DLD1 (cell line): ENCODE results near the gene RAB11FIP4.

Experiments used
- in situ Hi-C: cut with HindIII; loops from 2 replicates; pipeline ENCODE4 v1.10.0; 2017; ENCODE audit warnings: low sequenced_read_pairs

RAB11FIP4 gene

DNA sequence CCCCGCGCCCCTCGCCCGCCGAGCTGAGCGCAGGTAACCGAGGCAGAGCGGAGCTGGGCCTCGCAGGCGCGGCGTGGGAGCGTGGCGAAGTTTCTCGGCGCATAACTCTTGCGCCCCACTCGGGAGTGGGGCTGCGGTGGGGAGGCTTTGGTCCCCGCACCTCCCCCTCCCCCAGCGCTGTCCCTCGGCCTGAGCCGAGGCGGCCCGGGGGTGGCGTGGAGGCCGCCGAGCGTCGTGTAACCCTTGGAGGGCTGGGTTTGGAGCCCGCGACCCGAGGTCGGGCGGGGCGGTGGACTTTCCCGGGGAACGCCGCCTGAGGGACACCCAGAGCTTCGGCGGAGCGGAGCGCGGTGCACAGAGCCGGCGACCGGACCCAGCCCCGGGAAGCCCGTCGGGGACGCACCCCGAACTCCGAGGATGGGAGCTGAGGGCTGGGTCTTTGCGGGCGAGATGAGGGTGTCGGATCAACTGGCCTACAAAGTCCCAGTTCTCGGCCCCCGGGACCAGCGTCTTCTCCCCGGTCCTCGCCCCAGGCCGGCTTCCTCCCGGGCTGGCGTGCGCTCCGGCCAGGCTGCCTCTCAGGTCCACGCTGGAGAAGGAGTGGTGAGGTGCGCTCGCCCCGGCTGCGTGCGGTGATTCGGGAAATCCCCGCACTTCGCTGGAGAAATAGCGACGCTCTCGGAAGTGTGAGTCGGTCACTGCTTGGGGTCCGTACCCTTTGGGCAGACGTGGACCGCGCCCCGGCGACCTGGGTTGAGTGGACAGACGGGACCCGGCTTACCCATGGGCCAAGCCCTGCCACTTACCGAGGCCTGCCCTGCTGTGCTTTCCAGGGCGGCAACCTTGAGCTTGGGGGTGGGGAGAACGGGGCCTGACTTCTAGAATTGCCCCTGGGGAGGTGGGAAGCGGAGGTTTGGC, 168.4 kb downstream of the RAB11FIP4 start:
- in situ Hi-C loops, result no loop called here

GRCh38 chr17:31560616-31561235, 169.3 kb downstream of the RAB11FIP4 start:
- in situ Hi-C loops, result no loop called here

DNA sequence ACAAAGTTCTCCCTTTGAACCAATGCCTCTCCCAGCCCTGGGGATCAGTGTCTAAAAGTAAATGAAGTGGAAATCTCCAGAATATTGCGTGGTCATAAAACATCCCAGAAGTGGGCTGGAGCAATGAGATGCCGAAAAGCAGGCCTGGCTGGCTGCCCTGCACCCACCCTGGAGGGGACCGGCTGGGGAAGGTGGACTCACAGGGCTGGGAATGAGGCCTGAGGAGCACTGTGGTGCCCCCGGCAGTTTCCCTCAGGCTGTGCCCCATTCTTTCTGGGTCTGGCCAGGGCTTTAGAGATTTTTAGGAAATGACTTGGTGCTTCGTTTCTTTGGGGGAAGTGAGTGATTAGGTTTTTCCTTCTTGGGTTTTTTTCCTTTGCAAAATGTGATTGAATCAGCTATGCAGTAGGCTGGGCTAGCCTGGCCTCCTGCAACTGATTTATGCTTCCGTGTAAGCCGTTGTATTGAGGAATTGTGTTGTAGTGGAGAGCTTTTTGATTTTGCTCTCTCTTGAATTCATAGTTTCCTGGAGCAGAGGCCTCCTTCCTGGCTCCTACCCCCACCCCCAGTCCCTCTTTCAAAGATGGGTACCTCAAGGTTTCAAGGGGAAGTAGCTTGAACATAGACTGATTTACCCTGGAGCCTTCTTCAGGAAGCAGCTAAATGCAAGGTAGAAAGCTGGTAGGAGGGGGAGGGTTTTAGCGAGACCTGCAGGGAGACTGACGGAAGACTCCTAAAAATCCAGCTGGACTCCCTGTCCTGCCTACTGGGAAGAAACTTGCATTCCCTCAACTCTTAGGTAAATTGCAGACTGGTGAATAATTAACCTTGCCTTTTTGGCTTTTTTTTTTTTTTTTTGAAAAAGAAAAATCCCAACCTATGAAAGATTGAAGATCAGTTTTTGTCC, 170.2 kb downstream of the RAB11FIP4 start:
- in situ Hi-C loops, result no loop called here

- in situ Hi-C loops, result no loop called here
Observed at GRCh38 chr17:31562376-31562840, 170.9 kb downstream of the RAB11FIP4 start.

- in situ Hi-C loops, result no loop called here
Observed at GRCh38 chr17:31564291-31564690, 172.8 kb downstream of the RAB11FIP4 start.

DNA sequence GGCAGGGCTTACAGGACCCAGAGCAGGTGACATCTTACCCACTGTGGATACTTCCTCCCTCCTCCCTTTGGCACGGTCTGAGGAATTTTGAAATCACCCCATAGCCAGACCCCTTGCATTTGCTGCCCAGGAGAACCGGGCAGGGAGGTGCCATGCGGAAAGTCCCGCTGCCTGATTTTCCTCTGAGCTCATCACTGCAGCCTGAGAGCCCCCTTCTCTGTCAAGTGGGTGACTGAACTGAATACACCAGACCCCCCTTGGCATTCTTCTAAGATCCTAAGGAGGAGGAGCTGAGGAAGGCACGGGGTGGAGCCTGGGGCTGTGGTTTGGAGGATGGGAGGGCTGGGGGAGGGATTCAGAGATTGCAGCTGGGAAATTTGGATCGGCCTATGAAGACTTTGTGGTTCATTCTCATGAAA, 173.4 kb downstream of the RAB11FIP4 start:
- in situ Hi-C loops, result no loop called here

GRCh38 chr17:31565652-31566051, 174.2 kb downstream of the RAB11FIP4 start:
- in situ Hi-C loops, result no loop called here

- in situ Hi-C loops, result no loop called here
Observed at GRCh38 chr17:31566247-31566991, 174.9 kb downstream of the RAB11FIP4 start.

DNA sequence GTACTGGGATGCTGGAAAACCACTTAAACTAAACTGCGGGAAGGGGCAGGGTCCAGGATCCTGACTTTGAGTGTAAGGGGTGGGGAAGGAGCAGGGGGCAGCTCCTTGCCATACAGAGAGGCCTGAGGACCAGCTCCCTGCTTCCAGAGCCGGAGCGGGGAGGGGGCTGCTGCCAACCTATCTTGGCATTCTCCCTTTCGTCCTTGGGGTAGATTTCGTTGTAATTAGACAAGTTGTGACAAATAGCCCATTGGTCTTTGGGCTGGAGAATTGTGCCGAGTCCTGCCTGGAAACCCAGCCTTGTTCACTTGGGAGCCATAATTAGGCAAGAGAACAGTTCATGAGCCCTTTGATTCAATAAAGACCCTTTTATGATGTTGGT, 175.5 kb downstream of the RAB11FIP4 start:
- in situ Hi-C loops, result no loop called here

DNA sequence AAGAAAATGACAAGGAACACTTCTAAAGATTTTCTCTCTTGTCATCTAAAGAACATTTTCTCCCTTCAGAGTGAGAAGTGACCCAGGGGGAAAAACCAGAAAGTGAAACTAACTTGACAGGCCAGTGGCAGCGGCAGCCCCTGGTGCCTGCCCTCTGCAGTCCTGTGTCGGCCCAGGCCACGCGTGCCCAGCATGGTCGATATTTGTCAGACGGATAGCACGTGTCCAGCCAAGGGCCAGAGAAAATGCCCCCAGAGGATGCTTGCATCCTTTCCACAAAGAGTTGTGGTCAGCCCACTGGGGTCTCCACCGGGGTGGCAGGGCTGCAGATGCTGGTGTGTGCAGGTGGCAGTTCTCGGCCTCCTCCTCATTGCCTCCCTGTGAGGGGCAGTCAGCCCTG, 176.6 kb downstream of the RAB11FIP4 start:
- in situ Hi-C loops, result no loop called here

- in situ Hi-C loops, result no loop called here
Observed at GRCh38 chr17:31568539-31568938, 177.1 kb downstream of the RAB11FIP4 start.

- in situ Hi-C loops, result no loop called here
Observed at GRCh38 chr17:31570231-31570630, 178.8 kb downstream of the RAB11FIP4 start.

DNA sequence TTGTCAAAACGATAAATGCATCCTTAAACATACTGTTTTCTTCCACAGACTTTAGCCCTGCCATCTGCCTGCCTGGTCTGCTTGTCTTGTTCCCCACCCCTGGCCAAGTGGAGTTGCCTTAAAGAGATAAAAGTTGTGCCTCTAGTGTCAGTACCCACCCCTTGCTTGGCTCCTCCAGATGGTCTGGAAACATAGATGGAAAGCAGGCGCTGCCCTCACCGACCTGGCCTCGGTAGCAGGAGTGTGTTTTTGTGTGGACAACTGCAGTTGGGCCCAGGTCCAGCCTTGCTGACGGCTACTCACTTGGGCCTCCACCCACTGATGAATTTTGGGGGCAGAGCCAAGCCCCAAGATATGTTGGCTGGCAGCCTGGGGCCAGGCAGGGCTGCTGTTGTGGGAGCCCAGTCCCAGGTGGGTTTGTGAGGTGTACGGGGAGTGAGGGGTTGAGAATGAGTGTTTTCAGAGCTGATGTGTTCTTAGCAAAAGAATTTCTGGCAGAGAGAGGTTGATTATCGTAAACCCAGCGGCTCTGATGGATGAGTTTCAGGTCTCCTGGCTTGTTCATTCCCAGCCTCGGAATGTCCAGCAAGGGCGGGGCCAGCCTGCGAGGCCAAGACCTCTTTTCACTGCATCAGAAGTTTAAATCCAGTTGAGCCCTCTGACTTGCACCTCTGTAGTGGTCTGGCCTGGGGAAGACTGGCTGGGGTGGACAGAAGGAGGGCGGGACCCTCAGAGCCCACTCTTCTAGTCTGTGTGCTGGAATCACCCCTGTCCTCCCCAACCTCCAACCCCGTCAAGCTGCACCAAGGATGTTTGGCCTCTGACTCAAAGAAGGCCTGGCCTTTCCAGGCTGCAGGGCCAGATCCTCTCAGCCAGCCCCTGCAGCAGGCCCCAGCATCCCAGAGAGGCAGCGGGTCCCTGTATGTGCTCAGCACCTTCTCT, 179.7 kb downstream of the RAB11FIP4 start:
- in situ Hi-C loops, result no loop called here

DNA sequence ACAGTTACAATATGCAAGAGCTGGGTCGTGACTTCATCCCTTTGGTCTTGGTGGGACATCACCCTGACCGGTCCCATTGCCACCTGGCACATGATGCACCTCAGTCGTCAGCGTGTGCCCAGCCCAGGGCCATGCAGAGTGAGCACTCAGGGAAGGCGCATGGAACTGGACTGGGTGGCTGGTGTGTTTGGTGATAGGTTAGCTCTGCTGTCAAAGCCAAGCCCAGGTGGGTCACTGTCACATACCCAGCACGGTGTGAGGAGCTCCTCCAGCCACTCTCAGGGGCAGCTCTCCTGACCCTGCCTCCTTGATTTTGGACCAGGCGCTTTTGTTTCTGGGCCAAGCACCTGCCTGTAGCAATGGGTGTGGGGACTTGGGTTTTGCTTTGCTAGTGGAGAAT, 180.9 kb downstream of the RAB11FIP4 start:
- in situ Hi-C loops, result no loop called here

DNA sequence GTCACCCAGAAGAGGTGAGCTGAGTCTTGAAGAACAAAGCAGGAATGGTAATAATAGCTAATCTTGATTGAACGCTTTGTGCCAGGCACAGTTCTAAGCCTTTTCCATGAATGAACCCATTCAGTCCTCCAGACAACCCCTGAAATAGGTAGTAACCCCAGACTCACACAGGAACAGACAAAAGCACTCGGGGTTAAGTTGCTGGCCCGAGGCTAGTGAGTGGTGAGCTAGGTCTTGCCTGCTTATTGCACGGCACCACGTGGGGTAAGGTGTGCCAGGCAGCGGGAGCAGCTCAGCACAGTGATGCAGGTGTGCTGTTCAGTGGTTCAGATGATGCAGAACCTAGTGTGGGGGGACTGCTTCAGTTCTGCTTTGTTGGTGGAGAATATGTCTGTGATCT, 181.6 kb downstream of the RAB11FIP4 start:
- in situ Hi-C loops, result no loop called here

- in situ Hi-C loops, result no loop called here
Observed at GRCh38 chr17:31573861-31574260, 182.4 kb downstream of the RAB11FIP4 start.

DNA sequence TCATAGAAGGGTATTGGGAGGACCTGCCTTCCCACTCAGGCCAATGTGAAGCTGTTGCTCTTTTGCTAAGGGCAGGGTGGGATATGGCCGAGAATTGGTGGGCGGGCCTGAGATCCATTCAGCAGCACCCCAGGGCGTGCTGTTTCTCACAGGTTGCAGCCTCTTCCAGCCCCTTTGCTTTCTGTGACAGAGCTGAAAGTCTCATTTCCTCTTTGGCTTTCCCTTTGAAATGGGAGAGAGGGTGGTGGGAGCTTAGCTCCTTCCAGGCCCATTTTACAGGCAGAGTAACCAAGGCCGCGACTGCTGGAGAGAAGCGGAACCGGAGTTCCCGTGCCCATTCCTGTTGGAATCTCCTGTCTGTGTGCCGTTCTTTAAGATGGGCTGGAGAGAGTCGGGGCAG, 183.0 kb downstream of the RAB11FIP4 start:
- in situ Hi-C loops, result no loop called here

DNA sequence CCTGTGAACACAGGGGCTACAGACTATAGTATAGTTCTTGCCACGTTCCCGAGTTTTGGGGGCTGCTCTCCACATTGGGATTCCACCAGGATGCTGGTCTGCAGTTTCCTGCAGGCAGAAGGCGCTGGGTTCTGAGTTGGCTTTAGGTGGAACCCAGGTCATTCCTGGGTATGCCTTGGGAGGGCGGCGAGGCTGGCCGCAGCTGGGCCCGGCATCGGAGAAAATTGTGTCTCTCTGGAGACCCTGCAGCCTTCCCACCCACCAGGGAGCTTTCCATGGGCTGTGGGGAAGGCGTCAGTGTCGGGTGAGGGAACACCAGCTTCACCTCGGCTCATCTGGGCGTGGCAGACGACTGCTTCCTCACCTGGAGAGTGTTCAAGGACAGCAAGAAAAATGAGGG, 183.6 kb downstream of the RAB11FIP4 start:
- in situ Hi-C loops, result no loop called here

- in situ Hi-C loops, result no loop called here
Observed at GRCh38 chr17:31579265-31579664, 187.8 kb downstream of the RAB11FIP4 start.
